ENCODE results near the gene FOXO3.
"Not testable (repeated sequence)": the region's sequence is repeated elsewhere in the genome, so short reads cannot be mapped to it uniquely, and the experiment has no call there.

DNA sequence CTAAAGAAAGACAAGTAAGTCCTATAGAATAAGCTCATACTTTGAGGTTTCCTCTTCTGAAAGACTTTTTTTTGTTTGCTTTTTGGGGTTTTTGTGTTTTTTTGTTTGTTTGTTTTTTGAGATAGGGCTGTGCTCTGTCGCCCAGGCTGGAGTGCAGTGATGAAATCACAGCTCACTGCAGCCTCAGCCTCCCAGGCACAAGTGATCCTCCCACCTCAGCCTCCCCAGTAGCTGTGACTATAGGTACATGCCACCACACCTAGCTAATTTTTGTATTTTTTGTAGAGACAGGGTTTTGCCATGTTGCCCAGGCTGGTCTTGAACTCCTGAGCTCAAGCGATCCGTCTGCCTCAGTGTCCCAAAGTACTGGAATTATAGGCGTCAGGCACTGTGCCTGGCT, 98.1 kb downstream of the FOXO3 start:
- not testable (repeated sequence) for TF ChIP-seq POLR2AphosphoS5, EP300 (IDR thresholded peaks at IDR 0.05)
